Immature natural killer cell (primary cell): ENCODE measurements around the gene CDK6. TPM values are rescaled to one million over a fixed set of nuclear protein-coding genes. Genes with fewer than 3 reads are reported as not detected.

Source experiments
- DNase-seq, 3 donors: peaks; one replicate each; pipeline ENCODE4 v3.0.0; 2022; ENCODE audit warnings: mixed read lengths in 1 of 3
- H3K27ac Mint-ChIP-seq, 6 donors: one replicate each; pipeline ENCODE4 v1.8.0; 2020; ENCODE audit warnings: mixed read lengths in 6 of 6, mild to moderate bottlenecking in 5 of 6, inconsistent platforms in 4 of 6, moderate library complexity in 3 of 6
- H3K27me3 Mint-ChIP-seq, 3 donors: one replicate each; pipeline ENCODE4 v1.8.0; 2020 to 2021; ENCODE audit warnings: low read depth in 3 of 3, mild to moderate bottlenecking in 3 of 3, mixed read lengths in 3 of 3, moderate library complexity in 3 of 3, inconsistent platforms in 1 of 3
- H3K36me3 Mint-ChIP-seq, 3 donors: one replicate each; pipeline ENCODE4 v1.8.0; 2020; ENCODE audit warnings: mixed read lengths in 3 of 3, inconsistent platforms in 2 of 3, mild to moderate bottlenecking in 2 of 3
- H3K4me1 Mint-ChIP-seq, 2 donors: one replicate each; pipeline ENCODE4 v1.8.0; 2020; ENCODE audit warnings: inconsistent platforms in 2 of 2, mild to moderate bottlenecking in 2 of 2, mixed read lengths in 2 of 2, moderate library complexity in 1 of 2
- H3K4me3 Mint-ChIP-seq, 5 donors: one replicate each; pipeline ENCODE4 v1.8.0; 2020; ENCODE audit warnings: mild to moderate bottlenecking in 5 of 5, mixed read lengths in 5 of 5, inconsistent platforms in 3 of 5, moderate library complexity in 3 of 5
- H3K9me3 Mint-ChIP-seq, 6 donors: one replicate each; pipeline ENCODE4 v1.8.0; 2020; ENCODE audit warnings: mild to moderate bottlenecking in 6 of 6, mixed read lengths in 6 of 6, inconsistent platforms in 4 of 6, moderate library complexity in 3 of 6
- polyA plus RNA-seq, 3 donors: library from polyadenylated mRNA; unstranded; fragments of 300-500 nt; fragmentation: Illumina TruSeq; gene quantifications; one replicate each; pipeline ENCODE4 v1.2.3, GENCODE V29; 2021

The CDK6 gene
- polyA plus RNA-seq, 3 donors from 2014 or later: 11.1 to 21.2 (median 15.8) TPM

DNA sequence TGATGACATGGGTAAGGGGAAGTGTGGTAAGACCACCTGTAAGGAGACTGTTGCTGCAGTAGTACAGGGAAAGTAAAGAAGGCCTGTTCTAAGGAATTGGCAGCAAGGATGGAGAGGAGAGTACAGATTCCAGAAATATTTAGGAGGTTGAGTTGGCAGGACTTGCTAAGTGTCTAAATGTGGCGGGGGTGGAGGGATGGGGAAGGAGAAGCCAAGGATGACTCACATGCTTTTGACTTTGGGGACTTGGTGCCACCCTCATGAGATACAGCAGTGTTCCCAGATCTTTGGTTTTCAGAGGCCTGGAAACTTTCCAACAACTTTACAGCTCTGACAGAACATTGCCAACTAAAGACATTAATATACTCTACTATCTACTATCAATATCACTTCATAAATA is 45.4 kb downstream of the CDK6 start:
- Mint-ChIP-seq H3K27ac (no peak overlapping the region), H3K4me3 (no peak overlapping the region), H3K4me1 (peaks cover 20 to 51% of the 10 kb centered on the region in 2 donors), H3K27me3 (peaks cover 0 to 1% (median 0%) of the 10 kb centered on the region in 3 donors), H3K36me3 (peaks cover 5 to 23% (median 5%) of the 10 kb centered on the region in 3 donors), H3K9me3 (peaks cover 0 to 6% (median 1%) of the 10 kb centered on the region in 6 donors)
- no peak for DNase-seq

DNA sequence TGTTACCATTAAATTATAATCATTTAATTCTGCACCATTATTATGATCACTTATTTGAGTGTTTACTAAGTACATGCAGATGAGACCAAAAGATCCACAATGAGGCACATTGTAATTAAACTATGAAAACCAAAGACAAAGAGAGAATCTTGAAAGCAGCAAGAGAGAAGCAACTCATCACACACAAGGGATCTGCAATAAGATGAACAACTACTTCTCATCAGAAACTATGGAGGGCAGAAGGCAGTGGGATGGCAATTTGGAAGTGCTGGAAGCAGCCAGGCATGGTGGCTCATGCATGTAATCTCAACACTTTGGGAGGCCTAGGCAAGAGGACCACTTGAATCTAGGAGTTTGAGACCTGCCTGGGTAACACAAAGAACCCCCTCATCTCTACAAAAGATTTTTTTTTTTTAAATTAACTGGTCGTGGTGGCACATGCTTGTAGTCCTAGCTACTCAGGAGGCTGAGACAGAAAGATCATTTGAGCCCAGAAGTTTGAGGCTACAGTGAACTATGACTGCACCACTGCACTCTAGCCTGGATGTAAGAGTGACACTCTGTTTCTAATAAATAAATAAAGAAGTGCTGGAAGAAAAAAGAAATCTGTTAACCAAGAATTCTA is 47.7 kb downstream of the CDK6 start:
- H3K4me1 Mint-ChIP-seq: peaks cover 22 to 56% of the 10 kb centered on the region in 2 donors
- H3K36me3 Mint-ChIP-seq: peaks cover 5 to 23% (median 5%) of the 10 kb centered on the region in 3 donors
- peaks cover 0 to 6% (median 1%) of the 10 kb centered on the region in 6 donors for H3K9me3 Mint-ChIP-seq
- H3K27ac Mint-ChIP-seq: peak overlapping the region in 2 of 6 donors; percentile 41 to 47
- peaks cover 0 to 1% (median 0%) of the 10 kb centered on the region in 3 donors for H3K27me3 Mint-ChIP-seq
- DNase-seq: no peak
- H3K4me3 Mint-ChIP-seq: no peak overlapping the region

DNA sequence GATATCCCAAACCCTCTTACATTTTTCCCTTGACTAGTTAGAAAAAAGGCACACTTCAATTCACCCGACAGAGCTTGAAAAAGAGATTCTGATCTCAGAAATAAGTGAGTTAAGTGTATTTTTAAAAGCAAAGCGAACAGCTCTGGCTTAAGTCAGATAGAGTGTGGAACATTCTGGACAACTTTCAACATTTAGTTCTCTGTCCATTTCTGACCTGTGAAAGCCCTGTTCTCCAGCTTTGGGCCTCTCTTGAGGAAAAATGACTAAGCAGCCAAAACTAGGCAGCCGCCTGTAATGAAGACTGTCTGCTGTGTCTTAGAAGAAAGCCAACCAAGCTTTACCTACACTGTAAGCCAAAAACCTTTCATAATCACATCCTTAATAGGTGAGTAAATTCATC is 50.5 kb downstream of the CDK6 start:
- no peak for DNase-seq
- Mint-ChIP-seq H3K4me3 (no peak overlapping the region), H3K36me3 (peaks cover 5 to 16% (median 5%) of the 10 kb centered on the region in 3 donors), H3K9me3 (peaks cover 0 to 6% (median 1%) of the 10 kb centered on the region in 6 donors), H3K27ac (no peak overlapping the region), H3K4me1 (peaks cover 30 to 62% of the 10 kb centered on the region in 2 donors), H3K27me3 (no peaks in the 10 kb centered on the region)

DNA sequence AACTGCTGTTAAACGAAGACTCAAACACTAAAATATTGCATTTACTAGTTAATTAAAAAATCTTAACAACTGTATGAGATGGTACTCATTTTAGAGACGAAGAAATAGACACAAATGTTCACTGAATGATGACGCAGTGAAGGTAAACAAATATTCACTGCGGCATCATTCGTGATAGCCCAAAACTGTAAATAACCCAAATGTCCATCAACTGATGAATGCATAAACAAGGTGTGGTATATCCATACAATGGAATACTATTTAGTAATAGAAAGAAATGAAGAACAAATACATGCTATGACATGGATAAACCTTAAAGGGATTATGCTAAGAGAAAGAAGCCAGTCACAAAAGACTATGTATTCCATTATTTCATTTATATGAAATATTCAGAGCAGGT is 51.4 kb downstream of the CDK6 start:
- H3K27ac Mint-ChIP-seq: peak overlapping the region in 2 of 6 donors; percentile 5 to 67
- DNase-seq: no peak
- peaks cover 30 to 55% of the 10 kb centered on the region in 2 donors for H3K4me1 Mint-ChIP-seq
- peaks cover 0 to 6% (median 1%) of the 10 kb centered on the region in 6 donors for H3K9me3 Mint-ChIP-seq
- no peak overlapping the region for H3K4me3 Mint-ChIP-seq
- no peaks in the 10 kb centered on the region for H3K27me3 Mint-ChIP-seq
- H3K36me3 Mint-ChIP-seq: peaks cover 1 to 10% (median 5%) of the 10 kb centered on the region in 3 donors

DNA sequence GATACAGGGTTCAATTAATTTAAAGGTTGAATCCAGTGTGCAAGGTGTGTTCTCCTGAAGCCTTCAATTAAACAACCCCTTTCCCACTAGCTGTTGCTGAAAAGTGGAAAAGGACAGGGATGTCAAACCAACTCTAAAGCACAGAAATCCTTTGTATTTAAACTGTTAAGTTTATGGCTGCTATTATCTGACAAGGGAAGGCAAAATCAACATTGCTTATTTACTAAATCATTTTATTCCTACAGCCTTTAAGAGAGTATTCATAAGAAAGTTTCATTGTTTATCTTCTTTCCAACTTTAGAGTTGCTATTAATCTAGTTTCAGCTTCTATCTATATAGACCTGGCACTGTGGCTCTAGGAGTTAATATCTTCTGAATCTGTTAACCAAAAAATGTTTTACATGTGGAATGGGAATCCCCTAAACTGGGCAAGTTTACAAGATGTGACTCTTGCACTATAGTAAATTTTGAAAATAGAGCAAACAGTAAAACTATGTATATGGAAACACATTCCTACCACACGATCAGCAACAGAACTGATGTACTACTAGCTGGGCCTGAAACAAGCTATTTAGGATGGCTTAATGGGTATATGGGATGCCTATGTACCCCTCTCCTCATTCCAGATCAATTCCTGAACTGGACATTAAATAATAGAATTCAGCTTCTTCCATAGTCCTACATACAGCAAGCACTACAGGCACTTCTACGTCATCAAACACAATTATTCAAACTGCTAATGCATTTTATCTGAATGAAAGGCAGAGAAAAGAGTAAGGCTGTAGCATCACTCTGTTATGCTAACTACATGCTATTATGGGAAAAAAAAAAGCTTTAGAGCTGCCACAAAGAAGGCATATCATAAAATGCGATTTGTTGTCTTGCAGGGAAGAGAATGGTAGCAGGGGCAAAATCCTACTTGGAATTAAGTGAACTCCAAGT is 52.8 kb downstream of the CDK6 start:
- Mint-ChIP-seq H3K36me3 (peaks cover 0 to 3% (median 3%) of the 10 kb centered on the region in 3 donors), H3K27me3 (no peaks in the 10 kb centered on the region), H3K4me1 (peaks cover 34 to 53% of the 10 kb centered on the region in 2 donors), H3K4me3 (no peak overlapping the region), H3K27ac (no peak overlapping the region), H3K9me3 (peaks cover 0 to 3% (median under 1%) of the 10 kb centered on the region in 6 donors)
- DNase-seq: no peak

DNA sequence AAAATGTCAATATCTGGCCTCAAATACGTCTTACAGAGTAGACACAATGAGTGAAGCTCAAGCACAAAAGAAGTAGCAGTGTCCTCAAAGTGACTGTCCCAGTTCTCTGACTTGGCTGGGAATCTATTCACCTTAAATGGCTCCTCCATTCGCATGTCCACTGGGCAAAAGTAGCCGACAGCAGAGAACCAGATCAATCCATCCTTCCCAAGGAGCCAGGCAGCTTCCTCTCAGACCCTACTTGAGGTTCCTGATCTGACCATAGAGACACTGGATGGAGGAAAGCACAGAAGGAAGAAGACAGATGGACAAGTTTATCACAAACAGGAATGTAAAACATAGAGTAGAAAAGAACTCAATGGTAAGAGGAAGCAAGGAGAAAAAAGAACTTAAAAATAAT is 53.5 kb downstream of the CDK6 start:
- no peak for DNase-seq
- no peaks in the 10 kb centered on the region for H3K27me3 Mint-ChIP-seq
- no peaks in the 10 kb centered on the region for H3K9me3 Mint-ChIP-seq
- H3K36me3 Mint-ChIP-seq: no peaks in the 10 kb centered on the region
- H3K27ac Mint-ChIP-seq: peak overlapping the region in 1 of 6 donors; percentile 10
- no peak overlapping the region for H3K4me3 Mint-ChIP-seq
- H3K4me1 Mint-ChIP-seq: peaks cover 35 to 53% of the 10 kb centered on the region in 2 donors

DNA sequence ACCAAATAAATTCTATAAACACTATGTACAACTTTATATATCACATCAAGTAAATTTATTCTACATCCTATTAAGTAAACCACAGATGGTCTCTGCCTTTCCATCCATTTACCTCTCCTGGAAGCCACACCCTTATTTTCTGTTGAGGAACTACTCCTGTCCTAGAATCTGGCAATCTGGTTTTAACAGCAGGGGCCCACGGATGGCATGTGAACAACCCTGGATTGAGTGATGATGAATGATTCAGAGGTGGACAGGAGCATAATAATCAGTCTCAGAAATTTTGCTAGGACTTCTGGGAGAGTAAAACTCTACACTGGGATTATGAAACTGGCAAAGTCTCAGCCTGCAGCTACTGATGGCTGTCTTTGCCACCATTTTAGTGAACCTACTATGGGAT is 54.1 kb downstream of the CDK6 start:
- Mint-ChIP-seq H3K27me3 (no peaks in the 10 kb centered on the region), H3K4me3 (no peak overlapping the region), H3K9me3 (no peaks in the 10 kb centered on the region), H3K36me3 (no peaks in the 10 kb centered on the region), H3K4me1 (peaks cover 35 to 53% of the 10 kb centered on the region in 2 donors), H3K27ac (no peak overlapping the region)
- no peak for DNase-seq

DNA sequence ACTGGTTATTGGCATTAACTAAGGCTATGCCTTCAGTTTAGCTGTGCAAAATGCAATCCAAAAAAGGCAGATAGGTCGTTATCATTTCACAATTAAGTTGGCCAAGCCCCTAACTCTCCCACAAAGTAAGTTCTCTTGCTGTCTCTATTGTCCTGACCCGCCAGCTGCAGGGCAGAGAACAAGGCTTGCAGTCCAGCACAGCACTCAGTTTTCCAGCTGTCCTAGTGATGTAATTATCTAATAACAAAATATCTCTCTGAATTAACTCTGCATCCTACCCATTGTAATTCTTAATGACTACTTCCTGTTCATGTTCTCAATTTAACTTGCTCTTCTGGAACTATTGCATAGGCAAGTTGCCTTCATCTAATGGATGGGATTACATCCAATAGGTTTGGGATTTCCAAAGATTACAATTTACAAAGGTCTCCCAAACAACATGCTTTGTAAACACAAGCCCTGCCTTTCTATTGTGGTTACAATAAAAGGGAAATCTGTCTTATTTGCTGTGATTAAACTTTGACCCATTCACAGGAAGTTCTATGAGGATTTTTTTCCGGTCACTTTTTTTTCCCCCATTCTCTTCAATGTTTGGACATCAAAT is 55.2 kb downstream of the CDK6 start:
- peaks cover 0 to 3% (median 0%) of the 10 kb centered on the region in 6 donors for H3K9me3 Mint-ChIP-seq
- DNase-seq: no peak
- H3K27me3 Mint-ChIP-seq: peaks cover 0 to 4% (median 0%) of the 10 kb centered on the region in 3 donors
- H3K27ac Mint-ChIP-seq: peak overlapping the region in 2 of 6 donors; percentile 6 to 80
- H3K4me3 Mint-ChIP-seq: no peak overlapping the region
- H3K36me3 Mint-ChIP-seq: peaks cover 0 to 7% (median 6%) of the 10 kb centered on the region in 3 donors
- peaks cover 35 to 53% of the 10 kb centered on the region in 2 donors for H3K4me1 Mint-ChIP-seq

DNA sequence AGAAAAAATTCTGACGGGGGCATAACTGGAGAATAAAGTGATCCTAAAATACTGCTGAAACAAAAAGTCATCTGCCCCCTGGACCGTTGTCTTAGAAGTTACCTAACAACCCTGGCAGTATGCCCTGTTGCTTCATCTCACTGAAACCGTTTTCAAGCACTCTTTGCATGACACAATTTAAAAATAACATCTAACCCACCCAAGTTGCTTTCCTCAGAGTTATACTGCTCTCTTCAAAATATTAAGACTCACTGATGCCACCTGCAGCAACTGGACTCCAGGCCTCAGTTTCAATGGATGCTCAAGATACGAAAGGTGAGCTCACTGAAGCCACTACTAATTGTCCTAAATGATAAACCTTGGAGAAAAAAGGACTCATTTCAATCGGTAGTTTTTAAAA is 57.4 kb downstream of the CDK6 start:
- Mint-ChIP-seq H3K27me3 (peaks cover 0 to 4% (median 0%) of the 10 kb centered on the region in 3 donors), H3K4me1 (peaks cover 32 to 40% of the 10 kb centered on the region in 2 donors), H3K27ac (peak overlapping the region in 2 of 6 donors; percentile 2 to 40), H3K36me3 (peaks cover 0 to 7% (median 7%) of the 10 kb centered on the region in 3 donors), H3K4me3 (no peak overlapping the region), H3K9me3 (peaks cover 0 to 3% (median 0%) of the 10 kb centered on the region in 6 donors)
- no peak for DNase-seq

DNA sequence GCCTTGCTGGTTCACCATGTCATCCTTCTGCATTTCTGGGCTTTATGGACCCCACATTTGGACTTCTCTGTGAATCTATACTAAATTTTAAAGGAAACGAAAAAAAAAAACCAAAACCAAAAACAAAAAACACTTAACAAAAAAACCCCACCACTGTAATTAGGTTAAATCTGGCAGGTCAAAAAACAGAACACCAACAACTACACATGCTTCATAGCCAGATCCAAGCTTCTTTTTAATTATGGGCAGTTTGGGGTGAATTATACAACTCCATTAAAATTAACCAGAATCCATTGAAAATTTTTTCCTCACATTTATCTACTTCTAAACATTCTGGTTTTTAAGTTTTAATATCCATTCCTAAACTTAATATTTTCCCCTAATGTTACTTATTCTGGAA is 58.4 kb downstream of the CDK6 start:
- DNase-seq: no peak
- Mint-ChIP-seq H3K4me1 (peaks cover 26 to 30% of the 10 kb centered on the region in 2 donors), H3K36me3 (peaks cover 7 to 12% (median 7%) of the 10 kb centered on the region in 3 donors), H3K27me3 (peaks cover 0 to 4% (median 0%) of the 10 kb centered on the region in 3 donors), H3K9me3 (peaks cover 0 to 3% (median 0%) of the 10 kb centered on the region in 6 donors), H3K27ac (no peak overlapping the region), H3K4me3 (no peak overlapping the region)

DNA sequence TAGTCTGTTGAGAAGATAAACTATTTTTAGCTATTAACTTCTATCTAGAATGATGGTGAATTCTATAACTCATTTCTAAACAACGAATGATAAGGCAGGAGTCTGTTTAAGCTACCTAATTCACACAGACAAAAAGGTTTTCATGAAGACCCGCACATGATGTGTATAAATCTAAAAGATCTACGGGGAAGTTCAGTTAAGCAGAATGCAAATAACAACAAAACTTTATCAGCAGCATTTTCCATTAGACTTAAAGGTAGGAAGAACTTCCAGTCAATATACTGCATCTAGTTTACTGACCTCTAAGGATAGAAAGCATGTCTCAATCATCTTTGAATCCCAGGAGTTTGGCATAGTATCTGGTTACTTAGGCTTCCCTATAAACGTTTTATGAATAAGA is 62.6 kb downstream of the CDK6 start:
- H3K4me1 Mint-ChIP-seq: peaks cover 0 to 8% of the 10 kb centered on the region in 2 donors
- DNase-seq: no peak
- peaks cover 0 to 4% (median 0%) of the 10 kb centered on the region in 3 donors for H3K27me3 Mint-ChIP-seq
- H3K27ac Mint-ChIP-seq: peak overlapping the region in 3 of 6 donors; percentile 12 to 56 (median 36)
- H3K36me3 Mint-ChIP-seq: peaks cover 7 to 12% (median 8%) of the 10 kb centered on the region in 3 donors
- no peak overlapping the region for H3K4me3 Mint-ChIP-seq
- H3K9me3 Mint-ChIP-seq: peaks cover 0 to 3% (median 0%) of the 10 kb centered on the region in 6 donors

DNA sequence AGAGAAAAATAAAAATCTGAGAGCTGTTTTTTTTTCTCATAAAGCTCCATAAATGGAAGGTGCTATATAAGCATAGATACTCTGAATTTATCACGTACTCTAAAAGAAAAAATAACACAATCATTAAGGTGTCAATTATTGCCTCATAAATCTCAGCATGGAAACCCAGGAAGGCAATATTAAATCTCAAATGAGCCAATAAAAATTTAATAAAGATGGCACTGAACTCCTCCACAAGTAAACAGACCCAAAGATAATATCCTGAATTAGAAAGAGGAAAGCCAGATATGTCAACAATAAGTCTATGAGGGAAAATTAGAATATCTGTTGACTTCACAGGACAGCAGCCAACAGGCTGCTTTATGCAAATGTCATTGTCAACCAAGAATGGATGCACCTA is 66.5 kb downstream of the CDK6 start:
- H3K9me3 Mint-ChIP-seq: no peaks in the 10 kb centered on the region
- H3K36me3 Mint-ChIP-seq: peaks cover 4 to 8% (median 5%) of the 10 kb centered on the region in 3 donors
- H3K4me1 Mint-ChIP-seq: peaks cover 13 to 16% of the 10 kb centered on the region in 2 donors
- H3K27me3 Mint-ChIP-seq: no peaks in the 10 kb centered on the region
- DNase-seq: no peak
- H3K4me3 Mint-ChIP-seq: no peak overlapping the region
- peak overlapping the region in 1 of 6 donors; percentile 42 for H3K27ac Mint-ChIP-seq

DNA sequence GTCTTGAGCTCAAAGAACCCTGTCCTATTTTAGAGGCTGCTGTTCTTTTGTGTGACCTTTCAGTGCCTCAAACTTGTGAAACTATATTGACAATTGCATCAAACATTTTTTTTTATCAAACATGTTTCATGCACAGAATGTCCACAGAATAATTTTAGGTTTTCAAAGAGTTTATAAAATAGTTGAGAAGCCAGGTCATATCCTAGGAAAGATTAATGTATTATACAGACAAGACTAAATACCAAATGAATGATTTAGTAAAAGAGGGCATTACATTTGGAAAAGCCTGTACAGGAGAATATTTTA is 67.0 kb downstream of the CDK6 start:
- DNase-seq: no peak
- Mint-ChIP-seq H3K9me3 (no peaks in the 10 kb centered on the region), H3K4me3 (no peak overlapping the region), H3K27ac (peak overlapping the region in 1 of 6 donors; percentile 42), H3K36me3 (peaks cover 4 to 8% (median 5%) of the 10 kb centered on the region in 3 donors), H3K4me1 (peaks cover 13 to 16% of the 10 kb centered on the region in 2 donors), H3K27me3 (no peaks in the 10 kb centered on the region)
